NCI-H82 treated with DMSO at 0.1 percent for 48 hours (cell line): ENCODE measurements around the gene IKBIP.
"Not testable (repeated sequence)": the region's sequence is repeated elsewhere in the genome, so short reads cannot be mapped to it uniquely, and the experiment has no call there.

Experiments
- DNase-seq: peaks from one replicate; lab custom pipeline; 2025; ENCODE audit not compliant: unreplicated experiment; lab: John Stamatoyannopoulos, UW

The IKBIP gene

GRCh38 chr12:98644712-98645571, at the start of gene IKBIP, which contains the start of gene APAF1:
TSS of gene IKBIP (minus strand) at chr12:98644788. CDS start at chr12:98644701, 87 bp downstream.
TSS of gene APAF1 (plus strand) at chr12:98645290. CDS start at chr12:98648360, 3,070 bp downstream.
- peak; percentile 89 for DNase-seq

DNA sequence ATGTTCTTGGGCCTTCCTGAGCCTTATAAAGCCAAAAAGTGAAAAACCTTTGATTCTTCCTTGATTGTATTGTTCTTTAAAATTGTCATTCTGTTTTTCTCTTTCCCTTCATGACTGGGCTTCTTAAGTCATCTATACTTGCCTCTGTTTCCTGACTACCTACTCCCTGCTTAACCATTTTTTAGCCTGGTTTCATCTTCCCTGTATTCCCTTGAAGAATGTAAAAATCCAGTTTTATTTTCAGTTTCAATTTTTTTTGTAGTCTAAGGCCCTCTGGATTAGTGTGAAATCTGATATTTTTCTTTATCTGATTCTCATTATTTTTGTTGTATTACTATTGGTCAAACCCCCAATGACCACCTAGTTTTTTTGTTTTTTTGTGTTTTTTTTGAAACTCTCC, 46.8 kb upstream of the IKBIP start:
- DNase-seq, result no peak

GRCh38 chr12:98686603-98687002, 42.0 kb upstream of the IKBIP start:
- DNase-seq, result no peak

DNA sequence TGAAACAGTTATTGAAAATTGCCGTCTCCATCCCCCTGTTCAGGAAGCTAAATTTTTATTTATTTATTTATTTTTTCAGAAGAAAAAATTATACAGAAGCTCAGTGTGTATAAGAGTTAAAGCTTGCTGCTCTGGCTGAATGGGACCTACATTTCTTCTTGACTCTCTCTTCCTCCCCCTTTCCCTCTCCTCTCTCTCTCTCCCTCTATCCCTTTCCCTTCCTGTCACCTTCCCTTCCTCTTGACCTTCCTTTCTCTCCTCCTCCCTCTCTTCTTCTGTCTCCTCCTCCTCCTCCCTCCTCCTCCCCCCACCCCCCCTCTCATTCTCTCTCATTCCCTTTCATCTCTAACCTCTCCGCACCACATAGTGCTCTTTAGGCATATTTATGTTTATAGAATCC, 39.6 kb upstream of the IKBIP start:
- no peak for DNase-seq

GRCh38 chr12:98679611-98680005, 35.0 kb upstream of the IKBIP start:
- no peak for DNase-seq

DNA sequence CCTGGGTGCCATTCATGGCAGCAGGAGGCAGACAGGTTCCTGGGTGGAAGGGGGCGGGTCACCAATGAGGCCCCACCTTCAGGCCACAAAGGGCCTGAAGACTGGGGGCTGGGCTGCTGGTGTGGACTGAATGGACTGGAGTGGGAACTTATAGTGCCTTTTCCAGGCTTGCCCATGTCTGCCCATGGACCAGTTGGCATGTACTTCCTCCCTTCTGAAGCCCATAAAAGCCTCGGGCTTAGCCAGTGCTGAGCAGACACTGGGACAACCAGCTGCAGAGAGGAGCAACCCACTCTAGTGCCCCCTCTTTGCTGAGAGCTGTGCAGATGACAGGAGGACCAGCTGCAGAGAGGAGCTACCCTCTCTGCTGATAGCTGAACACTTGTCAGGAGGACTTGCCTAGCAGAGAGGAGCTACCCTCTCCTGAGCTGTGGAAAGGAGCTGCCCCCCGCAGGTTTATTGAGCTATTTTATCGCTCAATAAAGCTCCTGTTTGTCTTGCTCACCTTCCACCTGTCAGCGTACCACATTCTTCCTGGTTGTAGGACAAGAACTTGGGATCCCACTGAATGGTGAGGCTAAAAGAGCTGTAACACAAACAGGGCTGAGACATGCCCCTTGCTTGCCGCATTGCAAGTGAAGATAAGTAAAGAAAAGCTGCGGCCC, 34.5 kb upstream of the IKBIP start:
- no peak for DNase-seq

GRCh38 chr12:98678236-98678945, 33.8 kb upstream of the IKBIP start:
- DNase-seq, result no peak

- no peak for DNase-seq
These were observed 30.3 kb upstream of the IKBIP start for GRCh38 chr12:98674841-98675240.

DNA sequence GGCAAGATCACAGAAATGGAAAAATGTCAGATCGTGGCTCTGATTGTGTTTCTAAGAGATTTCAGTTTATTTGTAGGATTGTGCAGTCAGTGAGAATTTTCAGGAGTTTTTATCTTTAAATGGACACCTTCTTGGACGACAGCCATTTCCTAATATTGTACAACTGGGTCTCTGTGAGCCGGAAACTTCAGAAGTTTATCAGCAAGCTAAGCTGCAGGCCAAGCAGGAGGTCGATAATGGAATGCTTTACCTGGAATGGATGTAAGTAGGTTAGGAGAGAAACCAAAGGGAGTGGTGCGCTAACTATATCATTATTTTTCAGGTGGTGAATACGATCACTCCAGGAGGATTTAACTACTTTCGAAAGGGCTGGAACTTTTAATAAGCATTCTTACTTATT, 26.9 kb upstream of the IKBIP start:
- no peak for DNase-seq

GRCh38 chr12:98669751-98670150, 25.2 kb upstream of the IKBIP start:
- DNase-seq, result no peak

GRCh38 chr12:98660521-98660920, 15.9 kb upstream of the IKBIP start:
- DNase-seq, result no peak

DNA sequence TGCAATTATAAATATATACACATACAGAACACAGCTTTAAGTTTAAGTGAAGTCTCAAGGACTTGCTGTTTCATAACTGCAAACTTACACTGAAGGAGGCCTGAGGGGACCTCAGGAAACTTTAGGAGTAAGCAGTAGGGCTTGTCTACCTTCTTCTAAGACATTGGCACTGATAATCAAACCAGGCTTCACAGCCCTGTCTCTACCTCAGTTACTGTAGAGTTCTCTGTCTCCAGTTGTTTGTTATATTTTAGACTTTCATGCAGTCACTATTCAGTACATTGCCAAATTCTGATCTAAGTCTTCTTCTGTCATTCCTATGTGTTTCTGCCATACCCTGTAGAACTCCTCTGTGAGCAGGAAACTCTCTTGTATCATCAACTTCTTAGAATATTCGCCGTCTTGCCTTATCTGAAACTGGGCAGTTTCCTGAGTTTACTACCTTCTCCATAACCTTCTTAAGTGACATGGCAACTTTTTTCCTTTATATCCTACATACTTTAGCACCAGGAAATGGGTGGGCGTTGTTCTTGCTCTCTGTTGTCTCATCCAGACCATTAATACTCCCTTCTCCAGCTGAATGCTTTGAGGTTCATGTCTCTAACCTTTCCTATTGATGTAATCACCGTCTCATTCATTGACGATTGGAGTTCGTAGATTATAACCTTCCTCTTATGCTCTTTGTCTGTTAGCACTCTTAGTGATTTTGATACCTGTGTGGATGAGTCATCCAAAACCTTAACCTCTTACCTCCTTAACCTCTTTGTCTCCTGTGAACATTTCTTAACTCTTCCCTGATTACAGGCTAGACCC, 11.9 kb upstream of the IKBIP start:
- DNase-seq, result no peak

DNA sequence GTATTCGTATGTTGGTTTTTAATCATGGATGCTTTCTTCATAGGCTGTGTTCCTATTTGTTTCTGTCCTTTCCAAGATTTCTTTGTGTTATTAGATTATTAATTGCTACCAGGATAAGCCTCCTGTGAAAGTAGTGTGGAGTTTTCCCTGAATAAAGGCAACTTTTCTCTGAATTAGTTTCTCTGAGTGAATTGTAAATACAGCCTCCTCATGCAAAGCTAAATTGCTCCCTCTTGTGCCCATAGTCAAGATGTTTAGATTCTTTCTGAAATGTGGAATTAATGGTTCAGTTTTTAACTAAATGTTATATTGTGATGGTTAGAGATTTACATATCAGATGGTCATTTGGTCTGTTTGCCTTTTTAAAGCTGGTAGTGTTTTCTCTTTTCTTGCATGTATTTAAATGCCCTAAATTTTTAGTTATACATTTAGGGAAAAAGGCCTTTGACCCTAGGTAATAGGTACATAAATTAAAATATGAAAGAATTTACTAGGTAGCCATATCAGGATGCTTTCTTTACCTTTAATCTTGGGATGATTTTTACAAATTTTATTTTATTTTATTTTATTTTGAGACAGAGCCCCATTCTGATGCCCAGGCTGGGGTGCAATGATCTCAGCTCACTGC, 9.4 kb upstream of the IKBIP start:
- DNase-seq, result peak; percentile 42

- no peak for DNase-seq
These were observed 6.7 kb upstream of the IKBIP start for GRCh38 chr12:98651328-98651727.

DNA sequence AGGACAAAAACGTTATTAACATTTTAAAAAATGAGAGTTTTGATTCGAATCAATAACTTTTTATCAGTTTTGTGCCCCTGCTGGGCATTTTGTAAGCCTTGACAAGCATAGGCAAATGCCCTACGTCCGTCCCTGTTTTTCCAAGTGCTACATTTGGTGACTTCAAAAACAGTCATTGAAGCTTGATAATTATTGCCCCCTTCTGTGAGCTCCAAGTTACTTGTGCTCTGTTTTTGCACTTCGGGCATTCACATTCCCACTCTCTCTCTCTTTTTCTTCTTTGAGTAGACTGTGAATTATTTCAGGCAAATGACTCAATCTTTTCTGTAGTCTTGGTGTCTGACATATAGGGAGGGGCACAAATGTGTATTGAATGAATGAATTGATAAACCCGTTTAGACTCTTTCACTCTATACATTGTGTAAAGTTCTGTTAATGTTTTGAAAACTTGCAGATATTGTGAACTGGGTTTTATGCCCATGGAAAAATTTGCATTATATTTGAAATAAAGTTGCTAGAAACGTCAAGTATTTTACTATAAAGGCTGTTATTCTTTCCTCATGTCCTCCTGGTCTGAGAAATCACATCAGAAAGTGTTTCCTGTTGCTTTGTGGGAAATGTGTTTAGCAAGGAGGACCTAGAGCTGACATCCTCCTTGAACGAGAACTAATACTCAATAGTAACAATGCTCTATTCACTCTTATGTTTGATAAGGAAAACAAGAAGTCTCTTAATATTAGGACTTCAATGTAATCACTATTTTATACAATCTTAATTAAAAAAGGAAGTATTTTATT, 1.9 kb upstream of the IKBIP start:
- no peak for DNase-seq

DNA sequence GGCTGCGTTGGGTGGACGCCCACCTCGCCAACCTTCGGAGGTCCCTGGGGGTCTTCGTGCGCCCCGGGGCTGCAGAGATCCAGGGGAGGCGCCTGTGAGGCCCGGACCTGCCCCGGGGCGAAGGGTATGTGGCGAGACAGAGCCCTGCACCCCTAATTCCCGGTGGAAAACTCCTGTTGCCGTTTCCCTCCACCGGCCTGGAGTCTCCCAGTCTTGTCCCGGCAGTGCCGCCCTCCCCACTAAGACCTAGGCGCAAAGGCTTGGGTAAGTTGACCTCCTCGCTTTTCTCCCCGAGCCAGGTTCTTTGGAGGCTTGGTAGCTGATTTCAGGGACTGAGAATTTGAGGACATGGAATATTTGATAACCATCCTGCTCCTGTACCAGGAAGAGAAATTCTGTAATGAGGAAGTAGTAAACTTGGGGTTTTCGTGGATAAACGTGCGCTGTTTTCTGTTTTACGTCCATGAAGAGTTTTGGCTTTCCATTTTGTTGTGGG, 1.0 kb upstream of the IKBIP start:
- no peak for DNase-seq

- DNase-seq, result peak; percentile 73
These were observed 216 bp downstream of the IKBIP start for GRCh38 chr12:98644433-98644711.

GRCh38 chr12:98642801-98643200, 1.8 kb downstream of the IKBIP start:
- not testable (repeated sequence) for DNase-seq

- DNase-seq, result no peak
These were observed 5.1 kb downstream of the IKBIP start for GRCh38 chr12:98639491-98639890.

GRCh38 chr12:98638009-98638408, 6.6 kb downstream of the IKBIP start:
- no peak for DNase-seq
